ENCODE measurements around the gene OSBPL2.

Gene OSBPL2

DNA sequence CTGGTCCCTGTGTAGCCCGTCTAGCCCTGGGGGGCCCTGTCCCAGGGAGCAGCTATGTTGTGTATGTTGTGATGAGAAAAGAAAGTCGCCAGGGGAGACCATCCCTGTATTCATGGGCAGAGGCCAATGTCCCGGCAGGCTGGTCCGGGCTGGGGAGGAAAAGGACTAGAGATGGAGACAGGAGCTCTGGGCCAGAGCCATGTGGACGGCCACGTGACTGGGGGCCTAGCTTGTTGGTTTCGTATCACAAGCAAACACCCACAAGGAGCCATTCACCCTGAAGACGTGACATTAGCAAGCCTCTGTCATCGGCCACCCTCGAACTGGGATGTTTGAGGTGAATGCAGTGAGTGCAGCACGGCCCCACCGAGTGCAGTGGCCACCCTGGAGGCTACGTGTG is 15.3 kb upstream of the OSBPL2 start:
- Histone ChIP-seq H3K9ac (no peak overlapping the region), H3K27me3 (ENCODE audit: insufficient read depth, low read depth) (peaks cover 91% of the 10 kb centered on the region), H3K79me2 (ENCODE audit: insufficient read depth, low read depth) (no peaks in the 10 kb centered on the region), H3K4me2 (no peak overlapping the region), H3K4me3 (IDR thresholded peaks at IDR 0.05; ENCODE audit: insufficient read depth, low read depth, low read length) (no peak overlapping the region), H3K4me1 (ENCODE audit: low read depth, poor library complexity, severe bottlenecking) (no peaks in the 10 kb centered on the region), H3K27ac (no peak overlapping the region), H4K20me1 (ENCODE audit: insufficient read depth) (no peaks in the 10 kb centered on the region), H3K36me3 (ENCODE audit: insufficient read depth) (no peaks in the 10 kb centered on the region), H2AFZ (ENCODE audit: low read depth) (no peak overlapping the region)
- TF ChIP-seq, protein P1, sequence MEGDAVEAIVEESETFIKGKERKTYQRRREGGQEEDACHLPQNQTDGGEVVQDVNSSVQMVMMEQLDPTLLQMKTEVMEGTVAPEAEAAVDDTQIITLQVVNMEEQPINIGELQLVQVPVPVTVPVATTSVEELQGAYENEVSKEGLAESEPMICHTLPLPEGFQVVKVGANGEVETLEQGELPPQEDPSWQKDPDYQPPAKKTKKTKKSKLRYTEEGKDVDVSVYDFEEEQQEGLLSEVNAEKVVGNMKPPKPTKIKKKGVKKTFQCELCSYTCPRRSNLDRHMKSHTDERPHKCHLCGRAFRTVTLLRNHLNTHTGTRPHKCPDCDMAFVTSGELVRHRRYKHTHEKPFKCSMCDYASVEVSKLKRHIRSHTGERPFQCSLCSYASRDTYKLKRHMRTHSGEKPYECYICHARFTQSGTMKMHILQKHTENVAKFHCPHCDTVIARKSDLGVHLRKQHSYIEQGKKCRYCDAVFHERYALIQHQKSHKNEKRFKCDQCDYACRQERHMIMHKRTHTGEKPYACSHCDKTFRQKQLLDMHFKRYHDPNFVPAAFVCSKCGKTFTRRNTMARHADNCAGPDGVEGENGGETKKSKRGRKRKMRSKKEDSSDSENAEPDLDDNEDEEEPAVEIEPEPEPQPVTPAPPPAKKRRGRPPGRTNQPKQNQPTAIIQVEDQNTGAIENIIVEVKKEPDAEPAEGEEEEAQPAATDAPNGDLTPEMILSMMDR (conservative IDR thresholded peaks at IDR 0.05; ENCODE audit: low read depth, low read length), result no peak

- peaks cover 91% of the 10 kb centered on the region for H3K27me3 ChIP-seq (ENCODE audit: insufficient read depth, low read depth)
- no peaks in the 10 kb centered on the region for H3K36me3 ChIP-seq (ENCODE audit: insufficient read depth)
- H3K4me3 ChIP-seq (IDR thresholded peaks at IDR 0.05; ENCODE audit: insufficient read depth, low read depth, low read length), result no peak overlapping the region
- H3K4me2 ChIP-seq, result no peak overlapping the region
- no peak overlapping the region for H3K9ac ChIP-seq
- no peaks in the 10 kb centered on the region for H3K79me2 ChIP-seq (ENCODE audit: insufficient read depth, low read depth)
- H3K27ac ChIP-seq, result no peak overlapping the region
- H3K4me1 ChIP-seq (ENCODE audit: low read depth, poor library complexity, severe bottlenecking), result no peaks in the 10 kb centered on the region
- TF ChIP-seq, protein P1 (conservative IDR thresholded peaks at IDR 0.05; ENCODE audit: low read depth, low read length), result no peak
- no peaks in the 10 kb centered on the region for H4K20me1 ChIP-seq (ENCODE audit: insufficient read depth)
- H2AFZ ChIP-seq (ENCODE audit: low read depth), result no peak overlapping the region
Measured at GRCh38 chr20:62223571-62223970, 14.8 kb upstream of the OSBPL2 start.

- Histone ChIP-seq H3K79me2 (ENCODE audit: insufficient read depth, low read depth) (no peaks in the 10 kb centered on the region), H2AFZ (ENCODE audit: low read depth) (no peak overlapping the region), H3K4me2 (no peak overlapping the region), H3K4me1 (ENCODE audit: low read depth, poor library complexity, severe bottlenecking) (no peaks in the 10 kb centered on the region), H3K9ac (no peak overlapping the region), H3K36me3 (ENCODE audit: insufficient read depth) (no peaks in the 10 kb centered on the region), H4K20me1 (ENCODE audit: insufficient read depth) (no peaks in the 10 kb centered on the region), H3K27me3 (ENCODE audit: insufficient read depth, low read depth) (peaks cover 88% of the 10 kb centered on the region), H3K27ac (no peak overlapping the region), H3K4me3 (IDR thresholded peaks at IDR 0.05; ENCODE audit: insufficient read depth, low read depth, low read length) (no peak overlapping the region)
- TF ChIP-seq, protein P1 (conservative IDR thresholded peaks at IDR 0.05; ENCODE audit: low read depth, low read length), result no peak
Measured at GRCh38 chr20:62224113-62224855, 14.0 kb upstream of the OSBPL2 start.

DNA sequence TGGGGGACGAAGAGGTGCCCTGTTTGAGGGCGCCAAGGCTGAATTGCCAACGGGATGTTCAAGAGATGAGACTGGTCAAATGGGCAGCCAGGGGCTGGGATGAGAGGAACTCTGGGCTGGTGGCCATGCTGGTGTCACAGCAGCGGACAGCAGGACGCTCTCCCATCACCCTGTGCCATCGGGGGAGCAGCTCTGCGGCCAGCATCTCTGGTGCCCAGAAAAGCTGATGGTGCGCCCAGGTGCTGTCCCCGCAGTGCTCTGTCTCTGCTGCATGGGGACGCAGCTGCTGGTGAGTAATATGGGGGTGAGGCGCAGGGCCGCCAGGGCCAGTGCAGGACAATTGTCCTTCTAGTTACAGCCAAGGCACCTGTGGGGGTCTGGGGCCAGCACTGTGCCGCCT is 13.3 kb upstream of the OSBPL2 start:
- Histone ChIP-seq H3K27me3 (ENCODE audit: insufficient read depth, low read depth) (peaks cover 86% of the 10 kb centered on the region), H4K20me1 (ENCODE audit: insufficient read depth) (no peaks in the 10 kb centered on the region), H3K79me2 (ENCODE audit: insufficient read depth, low read depth) (no peaks in the 10 kb centered on the region), H3K36me3 (ENCODE audit: insufficient read depth) (no peaks in the 10 kb centered on the region), H3K4me2 (no peak overlapping the region), H3K27ac (no peak overlapping the region), H3K4me3 (IDR thresholded peaks at IDR 0.05; ENCODE audit: insufficient read depth, low read depth, low read length) (no peak overlapping the region), H3K4me1 (ENCODE audit: low read depth, poor library complexity, severe bottlenecking) (no peaks in the 10 kb centered on the region), H2AFZ (ENCODE audit: low read depth) (no peak overlapping the region), H3K9ac (no peak overlapping the region)
- TF ChIP-seq, protein P1 (conservative IDR thresholded peaks at IDR 0.05; ENCODE audit: low read depth, low read length), result no peak
